Bronchial epithelial cell (primary cell): Measurements from ENCODE around the gene PARN. TPM values are rescaled to one million over a fixed set of nuclear protein-coding genes. Genes with fewer than 3 reads are reported as not detected.
A peak's percentile ranks its signal among the peaks of the same experiment; 100 is the strongest.

Experiments
- DNase-seq: peaks from one replicate; pipeline ENCODE4 v3.0.0-alpha.2; 2010; ENCODE audit warnings: low read depth
- FAIRE-seq: peaks from 2 replicates; lab custom pipeline; 2011; peaks lifted over from hg19 to GRCh38; lab: Jason Lieb, UNC
- H3K27me3 ChIP-seq: 2 replicates; pipeline ENCODE4 v1.5.1; 2011; ENCODE audit warnings: low read length; ENCODE audit not compliant: control insufficient read depth, insufficient read depth
- H3K36me3 ChIP-seq: 2 replicates; pipeline ENCODE4 v1.5.1; 2011; ENCODE audit warnings: low read length; ENCODE audit not compliant: control insufficient read depth, insufficient read depth
- H3K4me3 ChIP-seq: 2 replicates; pipeline ENCODE4 v1.5.1; 2011; ENCODE audit warnings: mild to moderate bottlenecking, low read depth, low read length, control low read depth
- CTCF ChIP-seq: IDR thresholded peaks from 2 replicates; pipeline ENCODE4 v1.5.1; 2011; ENCODE audit warnings: mild to moderate bottlenecking, moderate library complexity, low read length, control low read depth, inconsistent platforms; ENCODE audit not compliant: insufficient read depth, severe bottlenecking
- total RNA-seq: library from RNA; depleted of rRNA; stranded (reverse); fragments of >200 nt; gene quantifications from 2 replicates; pipeline ENCODE4 v1.2.1, GENCODE V29; 2014

PARN gene
- total RNA-seq, 1 donor from 2014 or later, result 18.7 TPM

- Histone ChIP-seq H3K36me3 (no peaks in the 10 kb centered on the region), H3K4me3 (no peak overlapping the region), H3K27me3 (no peaks in the 10 kb centered on the region)
- no peak for TF ChIP-seq CTCF
- DNase-seq (no peak), FAIRE-seq (no peak)
Measured at GRCh38 chr16:14418795-14419225, 211.2 kb downstream of the PARN start.

GRCh38 chr16:14416184-14416583 is 213.9 kb downstream of the PARN start:
- DNase-seq (no peak), FAIRE-seq (no peak)
- TF ChIP-seq CTCF, result no peak
- Histone ChIP-seq H3K27me3 (no peaks in the 10 kb centered on the region), H3K36me3 (no peaks in the 10 kb centered on the region), H3K4me3 (no peak overlapping the region)

- FAIRE-seq (no peak), DNase-seq (no peak)
- no peaks in the 10 kb centered on the region for H3K27me3 ChIP-seq
- TF ChIP-seq CTCF, result no peak
- no peak overlapping the region for H3K4me3 ChIP-seq
- H3K36me3 ChIP-seq, result no peaks in the 10 kb centered on the region
Measured at GRCh38 chr16:14415291-14415690, 214.8 kb downstream of the PARN start.

- no peaks in the 10 kb centered on the region for H3K27me3 ChIP-seq
- H3K4me3 ChIP-seq, result no peak overlapping the region
- TF ChIP-seq CTCF, result no peak
- DNase-seq, result peak; percentile 88
- FAIRE-seq, result peak; percentile 83
- H3K36me3 ChIP-seq, result no peaks in the 10 kb centered on the region
Measured at GRCh38 chr16:14409563-14409962, 220.5 kb downstream of the PARN start.

GRCh38 chr16:14407786-14408399 is 222.2 kb downstream of the PARN start:
- no peak for DNase-seq
- Histone ChIP-seq H3K4me3 (no peak overlapping the region), H3K36me3 (no peaks in the 10 kb centered on the region), H3K27me3 (no peaks in the 10 kb centered on the region)
- TF ChIP-seq CTCF, result no peak
- no peak for FAIRE-seq
